Fibroblast of peridontal ligament (primary cell): Measurements from ENCODE around the gene CD300C.
"Not testable (repeated sequence)": the region's sequence is repeated elsewhere in the genome, so short reads cannot be mapped to it uniquely, and the experiment has no call there.

Experiments
- DNase-seq: peaks from one replicate; pipeline ENCODE4 v3.0.0-alpha.2; 2010; ENCODE audit errors: extremely low read depth

CD300C gene

GRCh38 chr17:74513987-74514631, 31.8 kb downstream of the CD300C start:
- DNase-seq, result peak; percentile 18

DNA sequence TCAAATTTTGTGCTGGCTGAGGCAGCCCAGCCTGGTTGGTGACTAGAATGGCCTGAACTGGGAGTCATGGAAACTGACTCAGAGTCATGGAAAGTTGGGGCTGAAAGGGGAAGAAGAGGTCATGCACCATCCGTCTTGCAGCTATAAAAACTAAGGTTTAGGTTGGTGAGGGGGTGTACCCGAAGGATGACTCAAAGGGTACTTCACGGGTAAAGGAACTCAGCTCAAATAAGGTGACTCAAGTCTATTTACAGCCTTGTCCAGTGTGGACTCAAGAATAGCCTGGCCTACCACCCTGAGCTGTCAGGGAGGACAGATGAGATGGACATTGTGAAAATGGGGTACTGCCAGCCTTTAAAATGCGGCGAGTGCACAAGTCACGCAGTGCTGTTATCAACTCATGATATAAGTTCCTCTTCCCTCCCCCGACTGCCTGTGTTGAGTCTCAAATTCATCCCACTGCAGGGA, 33.3 kb downstream of the CD300C start:
- DNase-seq, result no peak

DNA sequence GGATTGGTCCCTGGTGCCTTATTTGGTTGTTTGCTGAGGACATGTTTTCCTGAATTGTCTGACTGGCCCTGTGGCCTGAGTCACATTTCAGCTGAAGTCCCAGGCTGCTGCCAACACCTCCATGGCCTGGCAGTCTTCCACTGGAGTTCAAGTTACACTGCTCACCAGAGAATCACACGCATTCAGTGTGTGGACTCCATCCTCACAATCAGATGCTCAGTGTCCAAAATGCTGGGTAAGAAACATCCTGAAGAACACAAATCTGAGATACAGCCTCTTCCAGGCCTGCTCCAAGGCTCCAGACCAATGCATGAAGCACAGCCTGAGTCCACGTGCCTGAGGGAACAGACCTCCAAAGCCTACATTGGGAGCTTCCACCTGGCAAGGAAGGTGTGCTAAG, 33.9 kb downstream of the CD300C start:
- DNase-seq, result no peak

DNA sequence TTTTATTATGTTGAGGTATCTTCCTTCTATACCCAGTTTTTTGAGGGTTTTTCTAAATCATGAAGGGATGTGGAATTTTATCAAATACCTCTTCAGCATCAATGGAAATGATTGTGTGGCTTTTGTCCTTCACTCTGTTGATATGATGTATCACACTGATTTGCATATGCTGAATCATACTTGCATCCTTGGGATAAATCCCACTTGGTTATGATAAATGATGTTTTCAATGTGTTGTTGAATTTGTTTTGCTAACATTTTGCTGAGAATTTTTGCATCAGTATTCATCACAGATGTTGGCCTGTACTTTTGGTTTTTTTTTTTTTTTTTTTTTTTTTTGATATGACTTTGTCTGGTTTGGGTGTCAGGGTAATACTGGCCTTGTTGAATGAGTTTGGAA, 37.8 kb downstream of the CD300C start:
- DNase-seq, result no peak

- DNase-seq, result not testable (repeated sequence)
Observed at GRCh38 chr17:74503949-74504348, 42.0 kb downstream of the CD300C start.

DNA sequence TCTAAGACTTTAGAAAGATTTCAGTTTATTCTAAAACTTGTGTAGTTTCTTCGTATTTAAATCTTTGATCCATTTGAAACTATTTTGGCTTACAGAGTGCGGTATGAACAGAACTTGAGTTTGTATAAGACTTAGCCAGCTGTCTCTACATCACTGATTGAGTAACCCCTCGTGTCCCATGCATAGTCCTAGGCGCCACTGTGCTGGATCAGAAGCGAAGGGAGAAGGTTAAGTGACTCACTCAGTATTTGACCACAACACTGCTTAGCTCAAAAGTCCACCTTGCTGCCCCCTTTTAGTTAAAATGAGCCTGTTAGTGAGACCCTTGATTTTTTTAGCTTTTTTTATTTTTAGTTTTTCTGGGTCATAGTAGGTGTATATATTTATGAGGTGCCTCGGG, 43.1 kb downstream of the CD300C start:
- no peak for DNase-seq

- DNase-seq, result no peak
Observed at GRCh38 chr17:74499992-74500391, 45.9 kb downstream of the CD300C start.

- no peak for DNase-seq
Observed at GRCh38 chr17:74497471-74497870, 48.4 kb downstream of the CD300C start.

DNA sequence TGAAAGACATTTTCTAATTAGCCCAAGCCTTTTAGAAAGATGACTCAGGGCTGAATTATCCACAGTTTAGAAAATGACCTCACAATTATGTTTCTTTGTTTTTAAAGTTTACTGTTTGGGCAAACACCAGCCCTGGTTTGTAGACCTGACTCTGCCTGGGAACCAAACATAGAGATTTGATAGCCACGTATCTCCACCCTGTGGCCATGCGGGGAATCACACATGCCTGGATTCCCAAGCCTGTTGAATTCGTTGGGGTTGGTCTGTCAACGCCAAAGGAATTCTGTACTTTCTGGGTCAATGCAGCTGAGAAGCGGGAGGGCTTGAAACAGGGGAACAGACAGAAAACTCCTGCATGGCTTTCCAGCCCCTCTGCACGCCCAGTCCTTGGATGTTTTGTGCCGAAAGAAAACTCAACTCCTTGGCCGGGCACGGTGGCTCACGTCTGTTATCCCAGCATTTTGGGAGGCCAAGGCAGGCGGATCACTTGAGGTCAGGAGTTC, 52.5 kb downstream of the CD300C start:
- peak; percentile 22 for DNase-seq

GRCh38 chr17:74491626-74492025, 54.3 kb downstream of the CD300C start:
- DNase-seq, result no peak
